ENCODE data around the gene GYPC. TPM values are rescaled to one million over a fixed set of nuclear protein-coding genes. Genes with fewer than 3 reads are reported as not detected.
"Not testable (repeated sequence)": the region's sequence is repeated elsewhere in the genome, so short reads cannot be mapped to it uniquely, and the experiment has no call there.

The GYPC gene
- total RNA-seq, 1 experiment from 2014 or later, result 0.75 TPM

GRCh38 chr2:126687503-126687902 is 31.5 kb downstream of the GYPC start:
- intact Hi-C loops (cut with micrococcal nuclease; ENCODE audit: unreplicated experiment), result no loop called here
- Histone ChIP-seq H3K27me3 (replicated peaks; ENCODE audit: insufficient read depth, low read depth, low read length, poor library complexity) (no peaks in the 10 kb centered on the region), H3K4me1 (ENCODE audit: insufficient read depth, low read length, poor library complexity, severe bottlenecking) (no peaks in the 10 kb centered on the region), H3K9me3 (ENCODE audit: low read depth, low read length, poor library complexity, severe bottlenecking) (no peaks in the 10 kb centered on the region), H3K36me3 (ENCODE audit: insufficient read depth, low read length, poor library complexity, severe bottlenecking) (no peaks in the 10 kb centered on the region), H3K27ac (ENCODE audit: low read depth, low read length, poor library complexity, severe bottlenecking) (no peak overlapping the region), H3K4me3 (ENCODE audit: low read depth, low read length, poor library complexity, severe bottlenecking) (no peak overlapping the region)
- POLR2A ChIA-PET (ENCODE audit: low non-redundant PET), result no interaction called here
- no peak for DNase-seq (ENCODE audit: low spot score)
- no TSS peak for BruUV-seq (replicated peaks)
- CTCF ChIA-PET, result no interaction called here
- TF ChIP-seq CTCF (conservative IDR thresholded peaks at IDR 0.05; ENCODE audit: low read depth, low read length) (no peak), EZH2 (IDR thresholded peaks at IDR 0.05; ENCODE audit: borderline replicate concordance, low read depth, low read length, poor library complexity, severe bottlenecking) (no peak)

- H3K9me3 ChIP-seq (ENCODE audit: low read depth, low read length, poor library complexity, severe bottlenecking); H3K4me3 ChIP-seq (ENCODE audit: low read depth, low read length, poor library complexity, severe bottlenecking); CTCF ChIA-PET; intact Hi-C loops (cut with micrococcal nuclease; ENCODE audit: unreplicated experiment); DNase-seq (ENCODE audit: low spot score); POLR2A ChIA-PET (ENCODE audit: low non-redundant PET); H3K4me1 ChIP-seq (ENCODE audit: insufficient read depth, low read length, poor library complexity, severe bottlenecking); BruUV-seq (replicated peaks); H3K27me3 ChIP-seq (replicated peaks; ENCODE audit: insufficient read depth, low read depth, low read length, poor library complexity); H3K36me3 ChIP-seq (ENCODE audit: insufficient read depth, low read length, poor library complexity, severe bottlenecking); H3K27ac ChIP-seq (ENCODE audit: low read depth, low read length, poor library complexity, severe bottlenecking): not testable (repeated sequence)
These were observed 32.6 kb downstream of the GYPC start for GRCh38 chr2:126688594-126688993.

GRCh38 chr2:126692241-126692640 is 36.3 kb downstream of the GYPC start:
- POLR2A ChIA-PET (ENCODE audit: low non-redundant PET); CTCF ChIA-PET; DNase-seq (ENCODE audit: low spot score); intact Hi-C loops (cut with micrococcal nuclease; ENCODE audit: unreplicated experiment); H3K27ac ChIP-seq (ENCODE audit: low read depth, low read length, poor library complexity, severe bottlenecking); BruUV-seq (replicated peaks); H3K27me3 ChIP-seq (replicated peaks; ENCODE audit: insufficient read depth, low read depth, low read length, poor library complexity); H3K9me3 ChIP-seq (ENCODE audit: low read depth, low read length, poor library complexity, severe bottlenecking); H3K4me1 ChIP-seq (ENCODE audit: insufficient read depth, low read length, poor library complexity, severe bottlenecking); H3K4me3 ChIP-seq (ENCODE audit: low read depth, low read length, poor library complexity, severe bottlenecking); H3K36me3 ChIP-seq (ENCODE audit: insufficient read depth, low read length, poor library complexity, severe bottlenecking): not testable (repeated sequence)

- H3K9me3 ChIP-seq (ENCODE audit: low read depth, low read length, poor library complexity, severe bottlenecking); DNase-seq (ENCODE audit: low spot score); H3K36me3 ChIP-seq (ENCODE audit: insufficient read depth, low read length, poor library complexity, severe bottlenecking); POLR2A ChIA-PET (ENCODE audit: low non-redundant PET); H3K27me3 ChIP-seq (replicated peaks; ENCODE audit: insufficient read depth, low read depth, low read length, poor library complexity); CTCF ChIA-PET; BruUV-seq (replicated peaks); H3K4me3 ChIP-seq (ENCODE audit: low read depth, low read length, poor library complexity, severe bottlenecking); intact Hi-C loops (cut with micrococcal nuclease; ENCODE audit: unreplicated experiment); H3K4me1 ChIP-seq (ENCODE audit: insufficient read depth, low read length, poor library complexity, severe bottlenecking); H3K27ac ChIP-seq (ENCODE audit: low read depth, low read length, poor library complexity, severe bottlenecking): not testable (repeated sequence)
These were observed 37.1 kb downstream of the GYPC start for GRCh38 chr2:126692934-126693592.

All from A673 (cell line).